Colonic mucosa (tissue), 4 donors: Measurements from ENCODE around the gene WWOX. TPM values are rescaled to one million over a fixed set of nuclear protein-coding genes. Genes with fewer than 3 reads are reported as not detected.

Experiments used
- DNase-seq: peaks from one replicate; pipeline ENCODE4 v3.0.0-alpha.2; 2020
- H3K27ac ChIP-seq: fragments of 200-600 bp; one replicate; pipeline ENCODE4 v1.8.0; 2021
- H3K27me3 ChIP-seq: fragments of 200-600 bp; one replicate; pipeline ENCODE4 v1.8.0; 2021
- H3K36me3 ChIP-seq: fragments of 200-600 bp; one replicate; pipeline ENCODE4 v1.8.0; 2021
- H3K4me1 ChIP-seq: fragments of 200-600 bp; one replicate; pipeline ENCODE4 v1.8.0; 2021; ENCODE audit warnings: mild to moderate bottlenecking
- H3K4me3 ChIP-seq: fragments of 200-600 bp; one replicate; pipeline ENCODE4 v1.8.0; 2021
- H3K9ac ChIP-seq, 2 donors: one replicate each; pipeline ENCODE4 v1.7.0; 2013; ENCODE audit warnings: control low read depth in 2 of 2, low read depth in 2 of 2, low read length in 2 of 2
- H3K9me3 ChIP-seq: fragments of 200-600 bp; one replicate; pipeline ENCODE4 v1.8.0; 2021
- CTCF ChIP-seq: fragments of 200-600 bp; IDR thresholded peaks from one replicate; pipeline ENCODE4 v1.8.0; 2022; ENCODE audit warnings: antibody characterized with exemption, mild to moderate bottlenecking
- intact Hi-C: fragments of 100-400 bp; cut with DNase I; formaldehyde crosslinking; loops from one replicate; pipeline ENCODE4 v1.14.1; 2022
- total RNA-seq, 2 donors: library from RNA; stranded (reverse); fragmentation: NEBNext Ultra II Directional in 1 of 2; extraction: Animal tissue kit (Norgen Biotek cat#: 25700) in 1 of 2; gene quantifications; one replicate each; pipeline ENCODE4 v1.2.1, GENCODE V29; 2021
- donor health status: healthy.
- donor health status: DM: no; HTN: no; CAD: no.
- donor health status: DM: no; HTN: no; CAD: no.

The WWOX gene
- total RNA-seq, 2 donors from 2014 or later, result 7.2 to 11.0 TPM

DNA sequence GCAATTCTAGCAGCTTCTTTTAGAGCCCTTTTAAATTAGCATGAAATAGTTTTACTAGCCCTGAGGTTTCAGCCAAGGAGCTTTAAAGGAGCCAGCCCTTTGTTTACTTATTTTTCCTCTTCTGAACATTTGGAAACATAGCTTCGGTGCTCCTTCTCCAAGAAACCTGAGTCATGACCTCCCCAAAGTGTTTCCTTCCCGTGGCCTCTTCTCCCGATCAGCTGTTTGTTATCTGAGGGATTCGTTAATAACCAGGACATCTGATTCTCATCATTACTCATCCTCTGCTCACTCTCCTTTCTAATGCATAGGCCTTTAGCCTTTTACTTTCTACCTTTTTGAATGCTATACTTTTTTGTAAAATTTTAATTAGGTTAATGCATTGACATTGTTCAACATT, 204.5 kb downstream of the WWOX start:
- no peak for DNase-seq

DNA sequence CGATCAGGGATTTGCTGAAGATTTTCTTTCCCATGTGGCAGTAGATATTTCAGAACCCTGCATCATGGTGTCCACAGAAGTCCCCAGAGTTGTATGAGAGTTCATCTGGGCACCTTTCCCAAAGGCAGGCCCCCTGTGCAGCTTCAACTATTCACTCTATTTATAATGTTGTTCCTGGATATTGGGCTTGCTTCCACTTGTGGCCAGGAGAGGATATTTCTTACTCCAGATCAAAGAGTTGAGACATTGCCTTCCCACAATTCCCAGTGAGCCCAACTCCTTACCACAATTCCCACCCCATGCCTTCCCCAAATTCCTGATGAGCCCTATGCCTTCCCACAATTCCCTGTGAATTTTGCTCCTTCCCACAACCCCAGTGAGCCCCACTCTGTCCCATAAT, 206.9 kb downstream of the WWOX start:
- Histone ChIP-seq H3K4me3 (no peak overlapping the region), H3K9ac (no peak overlapping the region), H3K27ac (no peak overlapping the region), H3K9me3 (no peaks in the 10 kb centered on the region), H3K27me3 (no peaks in the 10 kb centered on the region), H3K36me3 (no peaks in the 10 kb centered on the region), H3K4me1 (no peaks in the 10 kb centered on the region)
- DNase-seq, result no peak
- intact Hi-C loops, result no loop called here
- TF ChIP-seq CTCF, result no peak

More for the DNA sequence above, 204.5 kb downstream of the WWOX start:
- intact Hi-C loops, result no loop called here
- no peak overlapping the region for H3K27ac ChIP-seq
- H3K4me3 ChIP-seq, result no peak overlapping the region
- no peaks in the 10 kb centered on the region for H3K9me3 ChIP-seq
- H3K27me3 ChIP-seq, result no peaks in the 10 kb centered on the region
- TF ChIP-seq CTCF, result no peak
- no peaks in the 10 kb centered on the region for H3K4me1 ChIP-seq
- H3K9ac ChIP-seq, result no peak overlapping the region
- H3K36me3 ChIP-seq, result no peaks in the 10 kb centered on the region

DNA sequence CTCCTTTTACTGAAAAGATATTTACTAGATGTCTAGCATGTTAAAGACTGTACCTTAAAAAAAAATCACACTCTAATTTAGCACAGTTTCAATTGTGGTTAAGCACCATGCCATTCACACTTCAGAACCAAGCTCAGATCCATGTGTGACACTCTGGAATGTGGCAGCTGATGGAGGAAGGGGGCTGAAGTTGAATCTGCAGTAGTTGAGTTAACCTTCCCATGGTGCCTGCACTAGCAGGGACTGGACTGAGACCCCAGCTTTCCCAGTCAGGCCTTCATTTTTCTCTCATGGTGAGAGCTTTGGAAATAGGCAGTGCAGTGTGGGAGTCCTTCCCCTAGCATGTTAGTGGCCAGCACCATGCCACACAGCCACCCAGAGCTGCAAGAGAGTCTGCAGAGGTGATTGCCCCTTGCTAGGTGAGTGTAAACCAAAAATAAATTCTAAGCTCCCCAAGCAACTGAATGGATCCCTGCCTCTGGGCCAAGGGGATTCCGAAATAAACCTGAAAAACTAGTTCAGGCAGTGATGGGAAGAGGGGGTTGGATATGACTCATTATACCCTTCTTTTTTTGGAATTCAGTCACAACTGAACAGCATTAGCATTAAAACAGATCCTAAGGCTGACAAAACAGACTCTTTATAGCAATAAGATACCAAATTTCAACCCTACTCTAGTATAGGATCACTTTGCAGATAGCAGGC, 208.5 kb downstream of the WWOX start:
- TF ChIP-seq CTCF, result no peak
- Histone ChIP-seq H3K27ac (no peak overlapping the region), H3K9ac (no peak overlapping the region), H3K4me3 (no peak overlapping the region), H3K9me3 (no peaks in the 10 kb centered on the region), H3K27me3 (no peaks in the 10 kb centered on the region), H3K4me1 (no peaks in the 10 kb centered on the region), H3K36me3 (no peaks in the 10 kb centered on the region)
- intact Hi-C loops, result no loop called here
- no peak for DNase-seq

- intact Hi-C loops, result no loop called here
- DNase-seq, result no peak
- H3K4me3 ChIP-seq, result no peak overlapping the region
- H3K4me1 ChIP-seq, result no peaks in the 10 kb centered on the region
- H3K27ac ChIP-seq, result no peak overlapping the region
- H3K36me3 ChIP-seq, result no peaks in the 10 kb centered on the region
- no peak overlapping the region for H3K9ac ChIP-seq
- no peaks in the 10 kb centered on the region for H3K27me3 ChIP-seq
- no peak for TF ChIP-seq CTCF
- H3K9me3 ChIP-seq, result no peaks in the 10 kb centered on the region
These were observed 210.3 kb downstream of the WWOX start for GRCh38 chr16:78309763-78310162.

DNA sequence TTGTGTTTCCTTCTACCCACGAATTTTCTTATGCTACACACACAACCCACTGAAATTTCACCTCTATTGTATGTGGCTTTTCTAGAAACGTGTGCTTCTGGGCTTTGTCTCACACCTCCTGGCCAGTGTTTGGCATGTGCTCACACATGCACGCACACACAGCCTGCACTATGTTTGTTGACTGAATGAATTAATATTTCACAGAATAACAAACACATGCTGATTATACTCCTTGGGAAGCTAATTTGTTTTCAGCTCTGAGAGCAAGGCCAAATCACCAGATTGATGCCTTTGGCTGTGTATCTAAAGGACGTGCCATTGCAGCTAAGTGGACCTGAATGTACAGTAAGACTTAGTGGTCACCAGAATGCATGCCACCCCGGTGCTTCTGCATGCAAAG, 210.7 kb downstream of the WWOX start:
- intact Hi-C loops, result no loop called here
- Histone ChIP-seq H3K9me3 (no peaks in the 10 kb centered on the region), H3K4me1 (no peaks in the 10 kb centered on the region), H3K27me3 (no peaks in the 10 kb centered on the region), H3K9ac (no peak overlapping the region), H3K36me3 (no peaks in the 10 kb centered on the region), H3K27ac (no peak overlapping the region), H3K4me3 (no peak overlapping the region)
- no peak for DNase-seq
- no peak for TF ChIP-seq CTCF
